Fibroblast of the aortic adventitia (primary cell): ENCODE measurements around the gene XCR1. TPM values are rescaled to one million over a fixed set of nuclear protein-coding genes. Genes with fewer than 3 reads are reported as not detected.

Experiments used
- DNase-seq: peaks from one replicate; pipeline ENCODE4 v3.0.0-alpha.2; 2010; ENCODE audit warnings: low read depth
- H3K4me3 ChIP-seq: 2 replicates; pipeline ENCODE4 v1.5.1; 2011; ENCODE audit warnings: low read depth, mild to moderate bottlenecking, control low read depth, low read length, moderate library complexity
- CTCF ChIP-seq: IDR thresholded peaks from 2 replicates; pipeline ENCODE4 v1.5.1; 2011; ENCODE audit warnings: mild to moderate bottlenecking, low read length, control low read depth, inconsistent platforms; ENCODE audit not compliant: insufficient read depth
- total RNA-seq: library from RNA; depleted of rRNA; stranded (reverse); fragments of >200 nt; gene quantifications from 2 replicates; pipeline ENCODE4 v1.2.3, GENCODE V29; 2012; ENCODE audit warnings: low replicate concordance

The XCR1 gene
- total RNA-seq, 1 donor, result not detected

DNA sequence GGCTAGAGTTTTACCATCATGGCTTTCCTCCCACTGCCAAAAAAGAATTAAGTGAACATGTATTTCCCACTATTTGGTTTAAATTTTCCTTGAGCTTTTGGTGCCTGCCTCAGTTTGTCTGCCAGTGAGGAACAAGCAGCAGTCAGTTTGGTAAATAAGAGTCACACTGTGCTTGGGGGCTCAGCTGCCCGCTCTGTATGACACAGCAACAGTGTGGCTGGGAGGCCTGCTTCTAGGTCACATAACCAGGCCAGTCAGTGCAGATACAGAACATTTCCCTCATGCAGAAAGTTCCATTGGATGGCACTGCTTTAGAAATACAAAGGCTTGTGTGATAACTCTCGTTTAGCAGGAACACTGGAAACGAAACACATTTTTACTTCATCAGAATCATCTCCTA, 57.3 kb downstream of the XCR1 start:
- DNase-seq, result no peak
- H3K4me3 ChIP-seq, result no peak overlapping the region
- no peak for TF ChIP-seq CTCF

- no peak overlapping the region for H3K4me3 ChIP-seq
- DNase-seq, result no peak
- no peak for TF ChIP-seq CTCF
Measured at GRCh38 chr3:45969116-45969515, 58.2 kb downstream of the XCR1 start.

DNA sequence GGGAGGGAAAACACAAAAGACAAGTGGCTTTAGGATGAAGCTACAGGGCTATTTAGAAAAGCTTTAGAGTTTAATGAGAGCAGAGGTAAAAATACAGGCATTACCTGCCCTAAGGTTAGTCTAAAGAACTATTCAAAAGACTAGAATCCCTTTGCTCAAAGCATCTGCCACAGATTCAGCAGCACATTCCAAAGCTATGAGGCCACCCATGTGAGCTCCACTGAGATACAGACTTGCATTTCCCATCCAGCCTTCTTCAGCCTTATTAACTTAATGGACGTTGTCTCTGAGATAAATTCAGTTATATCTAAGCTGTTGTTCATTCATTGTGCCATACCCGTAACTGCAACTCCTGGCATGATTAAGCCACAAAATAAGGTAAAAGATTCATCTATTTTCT, 58.6 kb downstream of the XCR1 start:
- H3K4me3 ChIP-seq, result no peak overlapping the region
- no peak for TF ChIP-seq CTCF
- DNase-seq, result peak; percentile 64

DNA sequence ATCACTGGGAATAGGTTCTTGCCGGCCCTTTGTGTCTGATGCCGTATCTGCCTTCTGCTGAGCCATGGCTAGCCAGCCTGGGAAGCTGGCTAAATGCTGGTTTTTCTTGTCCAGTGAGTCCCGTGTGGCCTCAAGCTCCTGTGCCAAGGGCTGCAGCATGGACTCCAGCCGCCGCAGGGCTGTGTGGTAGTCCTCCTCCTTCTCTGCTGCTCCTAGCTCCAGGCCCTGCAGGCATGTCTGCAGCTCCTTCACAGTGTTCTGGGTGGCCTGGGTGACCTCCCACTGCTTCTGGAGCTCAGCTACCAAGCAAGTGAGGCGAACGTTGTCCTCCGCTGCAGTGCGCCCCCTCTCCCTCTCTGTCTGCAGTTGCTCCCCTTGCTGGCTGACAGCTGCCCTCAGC, 59.1 kb downstream of the XCR1 start:
- DNase-seq, result no peak
- H3K4me3 ChIP-seq, result no peak overlapping the region
- TF ChIP-seq CTCF, result no peak

DNA sequence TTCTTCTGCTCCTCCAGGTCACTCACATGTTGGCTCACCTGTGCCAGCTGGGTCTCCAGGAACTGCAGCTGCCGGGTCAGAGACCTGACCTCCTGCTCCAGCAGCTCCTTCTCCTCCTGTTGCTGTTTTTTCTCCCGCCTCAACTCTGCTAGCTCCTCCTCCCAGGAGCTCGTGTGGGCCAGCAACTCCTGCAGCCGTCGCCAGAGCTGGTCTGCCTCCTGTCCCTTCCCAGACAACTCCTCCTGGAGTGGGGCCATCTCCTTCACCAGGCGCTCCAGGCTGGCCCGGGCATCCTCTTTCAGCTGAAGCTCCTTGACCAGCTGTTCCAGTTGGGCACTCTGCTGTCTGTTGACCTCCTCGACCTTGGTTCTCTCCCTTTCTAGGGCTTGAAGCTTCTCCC, 59.6 kb downstream of the XCR1 start:
- DNase-seq, result no peak
- no peak overlapping the region for H3K4me3 ChIP-seq
- no peak for TF ChIP-seq CTCF

Other genes with a start within 250 kb of the XCR1 start
- not detected in 2 replicates for gene SLC6A20, start 230.9 kb downstream of the XCR1 start, total RNA-seq
- gene LZTFL1, start 185.4 kb downstream of the XCR1 start, total RNA-seq, result 11.4 and 24.1 TPM in 2 replicates
- gene CCR9, start 140.9 kb downstream of the XCR1 start, total RNA-seq, result not detected in 2 replicates
- not detected in 2 replicates for gene CXCR6, start 84.0 kb downstream of the XCR1 start, total RNA-seq
- 28.0 and 57.8 TPM in 2 replicates for gene FYCO1, start 31.7 kb downstream of the XCR1 start, total RNA-seq
- 0.08 and 0.90 TPM in 2 replicates for gene CCR1, start 180.8 kb upstream of the XCR1 start, total RNA-seq
- gene CCR3, start 215.0 kb upstream of the XCR1 start, total RNA-seq, result not detected in 2 replicates